ENCODE measurements around the gene GNAT2. TPM values are rescaled to one million over a fixed set of nuclear protein-coding genes. Genes with fewer than 3 reads are reported as not detected.

Gene GNAT2
- polyA plus RNA-seq, 1 experiment: 0.09 TPM

DNA sequence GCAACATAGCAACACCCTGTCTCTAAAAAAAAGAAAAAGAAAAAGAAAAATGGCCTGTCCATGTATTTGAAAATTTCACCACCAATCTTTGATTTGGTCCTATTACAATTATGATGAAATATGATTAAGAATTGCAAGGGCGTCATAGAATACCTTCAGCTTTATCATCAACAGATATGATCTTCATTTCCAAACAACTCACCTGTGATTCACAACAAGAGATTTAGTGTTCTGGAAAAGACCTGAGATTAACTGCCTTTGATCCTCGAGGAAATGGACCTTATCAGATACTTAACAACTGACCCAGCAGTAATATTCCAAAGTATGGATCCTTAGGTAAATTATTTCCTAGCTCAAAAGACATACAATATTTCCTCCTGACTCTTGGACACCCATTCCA lies 33.0 kb upstream of the GNAT2 start:
- no peak for DNase-seq (ENCODE audit: low read depth)
- TF ChIP-seq, protein P1, sequence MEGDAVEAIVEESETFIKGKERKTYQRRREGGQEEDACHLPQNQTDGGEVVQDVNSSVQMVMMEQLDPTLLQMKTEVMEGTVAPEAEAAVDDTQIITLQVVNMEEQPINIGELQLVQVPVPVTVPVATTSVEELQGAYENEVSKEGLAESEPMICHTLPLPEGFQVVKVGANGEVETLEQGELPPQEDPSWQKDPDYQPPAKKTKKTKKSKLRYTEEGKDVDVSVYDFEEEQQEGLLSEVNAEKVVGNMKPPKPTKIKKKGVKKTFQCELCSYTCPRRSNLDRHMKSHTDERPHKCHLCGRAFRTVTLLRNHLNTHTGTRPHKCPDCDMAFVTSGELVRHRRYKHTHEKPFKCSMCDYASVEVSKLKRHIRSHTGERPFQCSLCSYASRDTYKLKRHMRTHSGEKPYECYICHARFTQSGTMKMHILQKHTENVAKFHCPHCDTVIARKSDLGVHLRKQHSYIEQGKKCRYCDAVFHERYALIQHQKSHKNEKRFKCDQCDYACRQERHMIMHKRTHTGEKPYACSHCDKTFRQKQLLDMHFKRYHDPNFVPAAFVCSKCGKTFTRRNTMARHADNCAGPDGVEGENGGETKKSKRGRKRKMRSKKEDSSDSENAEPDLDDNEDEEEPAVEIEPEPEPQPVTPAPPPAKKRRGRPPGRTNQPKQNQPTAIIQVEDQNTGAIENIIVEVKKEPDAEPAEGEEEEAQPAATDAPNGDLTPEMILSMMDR (IDR thresholded peaks at IDR 0.05; ENCODE audit: insufficient read depth, low read depth, low read length): no peak
- CTCF ChIA-PET: interaction anchor here (0.7 to 10.9 kb wide), 7 partner anchors 10 to 435 kb away, joined by 3 to 210 read pairs (median 23); partner anchors contain the start of genes AHCYL1 and GNAI3
- Histone ChIP-seq H3K4me3 (ENCODE audit: low read depth, low read length) (no peak overlapping the region), H3K36me3 (ENCODE audit: control insufficient read depth, insufficient read depth, low read length) (no peaks in the 10 kb centered on the region), H3K27me3 (ENCODE audit: control insufficient read depth, insufficient read depth, low read length) (peaks cover 2% of the 10 kb centered on the region; the same call in 1 of the 2 replicates)
- POLR2A ChIA-PET: no interaction called here

DNA sequence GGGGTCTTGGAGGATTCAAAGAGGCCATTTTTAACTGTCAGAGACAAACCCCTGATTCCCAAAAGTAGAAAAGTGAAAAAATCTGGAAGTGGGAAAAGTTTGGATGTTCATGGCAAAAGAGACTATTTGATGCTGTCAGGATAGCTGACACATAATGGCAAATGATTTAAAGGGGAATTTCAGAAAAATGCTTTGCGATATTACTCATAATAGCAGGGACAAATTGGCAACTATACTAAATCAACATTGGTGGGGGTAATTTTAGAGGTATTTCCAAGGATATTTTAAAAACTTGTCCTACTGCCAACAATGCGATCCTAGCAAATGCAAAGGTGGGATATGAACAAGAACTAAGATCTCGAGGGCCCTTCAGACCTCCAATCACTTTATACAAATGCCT lies 31.2 kb upstream of the GNAT2 start:
- ChIA-PET CTCF (interaction anchor here (0.6 to 10.9 kb wide), 15 partner anchors 7 to 334 kb away, joined by 3 to 210 read pairs (median 8); partner anchors contain the start of genes AHCYL1, GNAI3 and GPR61), POLR2A (interaction anchor here (0.9 kb wide), 1 partner anchor 105 kb away, joined by 3 read pairs; no protein-coding TSS in a partner anchor)
- TF ChIP-seq, protein P1 (IDR thresholded peaks at IDR 0.05; ENCODE audit: insufficient read depth, low read depth, low read length): no peak

DNA sequence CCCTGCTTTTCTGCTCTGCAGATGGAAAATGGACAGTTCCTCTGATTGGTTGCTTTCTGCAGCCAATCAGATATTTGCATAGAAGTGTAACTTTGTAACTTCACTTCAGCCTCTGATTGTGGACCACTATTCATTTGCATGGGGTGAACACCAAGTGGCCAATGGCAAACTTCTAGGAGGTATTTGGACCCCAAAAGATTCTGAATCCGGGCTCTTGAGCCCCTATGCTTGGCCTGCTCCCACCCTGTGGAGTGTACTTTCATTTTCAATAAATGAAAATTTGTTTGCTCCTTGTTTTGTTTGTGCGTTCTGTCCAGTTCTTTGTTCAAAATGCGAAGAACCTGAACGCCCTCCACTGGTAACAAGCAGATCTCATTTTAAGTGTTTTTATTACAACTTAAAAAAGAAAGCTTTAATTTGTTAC lies 30.1 kb upstream of the GNAT2 start:
- Histone ChIP-seq H3K4me3 (ENCODE audit: low read depth, low read length) (peak overlapping the region; percentile 34), H3K27me3 (ENCODE audit: control insufficient read depth, insufficient read depth, low read length) (peaks cover 2% of the 10 kb centered on the region; the same call in 1 of the 2 replicates), H3K36me3 (ENCODE audit: control insufficient read depth, insufficient read depth, low read length) (no peaks in the 10 kb centered on the region)
- CTCF ChIA-PET: interaction anchor here (0.7 to 10.9 kb wide), 22 partner anchors 9 to 336 kb away, joined by 3 to 210 read pairs (median 5); partner anchors contain the start of genes AHCYL1, GNAI3 and GPR61
- TF ChIP-seq, protein P1 (IDR thresholded peaks at IDR 0.05; ENCODE audit: insufficient read depth, low read depth, low read length): peak; percentile 60
- POLR2A ChIA-PET: no interaction called here
- DNase-seq (ENCODE audit: low read depth): no peak

More for the DNA sequence above, 31.2 kb upstream of the GNAT2 start:
- H3K4me3 ChIP-seq (ENCODE audit: low read depth, low read length): no peak overlapping the region
- peaks cover 2% of the 10 kb centered on the region; the same call in 1 of the 2 replicates for H3K27me3 ChIP-seq (ENCODE audit: control insufficient read depth, insufficient read depth, low read length)
- no peak for DNase-seq (ENCODE audit: low read depth)
- H3K36me3 ChIP-seq (ENCODE audit: control insufficient read depth, insufficient read depth, low read length): no peaks in the 10 kb centered on the region

DNA sequence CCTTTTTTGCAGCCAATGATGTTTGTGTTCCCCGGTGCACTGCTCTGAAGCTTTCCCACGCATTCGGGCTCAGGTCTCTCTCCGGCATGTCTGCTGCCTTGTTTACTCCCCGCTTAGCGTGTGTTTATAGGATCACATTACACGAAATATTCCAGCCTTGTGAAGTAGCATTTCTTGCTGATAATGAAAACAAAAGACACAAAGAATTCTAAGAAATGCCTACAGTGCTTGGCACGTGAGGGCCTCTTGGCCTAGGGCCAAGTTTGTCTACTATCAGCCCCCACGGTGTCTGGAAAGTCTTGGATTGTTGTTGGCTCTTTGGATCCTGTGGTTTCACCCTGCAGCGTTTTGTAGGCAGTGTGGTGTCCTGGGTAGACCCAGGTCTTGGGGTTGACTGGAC lies 25.3 kb upstream of the GNAT2 start:
- DNase-seq (ENCODE audit: low read depth): no peak
- ChIA-PET POLR2A (no interaction called here), CTCF (interaction anchor here (0.7 to 10.7 kb wide), 2 partner anchors 32 to 128 kb away, joined by 3 to 288 read pairs; no protein-coding TSS in a partner anchor)
- TF ChIP-seq, protein P1 (IDR thresholded peaks at IDR 0.05; ENCODE audit: insufficient read depth, low read depth, low read length): no peak
- Histone ChIP-seq H3K4me3 (ENCODE audit: low read depth, low read length) (no peak overlapping the region), H3K27me3 (ENCODE audit: control insufficient read depth, insufficient read depth, low read length) (no peaks in the 10 kb centered on the region), H3K36me3 (ENCODE audit: control insufficient read depth, insufficient read depth, low read length) (no peaks in the 10 kb centered on the region)

DNA sequence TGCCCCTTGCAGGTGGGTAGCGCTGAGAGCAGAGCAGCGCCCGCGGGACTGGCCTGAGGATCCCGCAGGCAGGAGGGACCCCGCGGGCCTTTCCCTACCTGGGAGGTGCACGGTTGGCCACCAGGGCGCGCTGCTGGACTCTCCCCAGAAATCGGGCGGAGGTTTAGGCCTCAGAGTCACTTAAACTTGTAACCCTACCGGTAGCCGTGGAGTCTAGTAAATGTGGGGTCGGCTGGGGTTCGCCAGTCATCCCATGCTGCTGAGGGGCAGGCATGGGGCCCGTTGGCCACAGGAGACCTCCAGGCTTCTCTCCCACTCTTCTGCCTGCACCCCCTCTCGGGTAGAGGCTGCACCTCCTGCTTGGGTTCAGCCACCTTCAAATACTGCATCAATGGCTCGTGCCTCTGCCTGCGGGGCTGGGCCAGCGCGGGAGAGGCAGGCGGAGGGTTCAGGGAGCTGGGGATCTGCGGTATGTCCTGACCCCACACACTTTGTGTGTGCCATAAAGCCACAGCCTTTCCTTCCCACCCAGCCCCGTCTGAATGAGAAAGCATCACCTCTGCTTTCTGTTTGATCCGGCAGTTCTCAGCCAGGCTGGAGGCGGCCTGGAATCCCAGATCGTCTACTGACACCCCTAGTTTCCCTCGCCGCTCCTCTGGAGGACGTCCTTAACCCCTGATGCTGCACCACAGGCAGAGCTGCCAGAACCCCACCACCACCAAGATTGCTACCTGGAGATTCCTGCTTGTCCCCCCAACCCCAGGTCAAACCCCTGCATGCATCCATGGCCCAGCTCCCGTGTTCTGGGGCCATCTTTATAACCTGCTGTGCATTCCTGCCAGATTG lies 24.2 kb upstream of the GNAT2 start:
- ChIA-PET CTCF (interaction anchor here (0.7 to 11.8 kb wide), 13 partner anchors 10 to 340 kb away, joined by 3 to 288 read pairs (median 4); partner anchors contain the start of genes AHCYL1, AMPD2, GNAI3 and GNAT2), POLR2A (no interaction called here)
- no peak overlapping the region for H3K4me3 ChIP-seq (ENCODE audit: low read depth, low read length)
- no peaks in the 10 kb centered on the region for H3K36me3 ChIP-seq (ENCODE audit: control insufficient read depth, insufficient read depth, low read length)
- TF ChIP-seq, protein P1 (IDR thresholded peaks at IDR 0.05; ENCODE audit: insufficient read depth, low read depth, low read length): peak; percentile 85
- DNase-seq (ENCODE audit: low read depth): no peak
- H3K27me3 ChIP-seq (ENCODE audit: control insufficient read depth, insufficient read depth, low read length): no peaks in the 10 kb centered on the region
